Central memory CD4-positive, alpha-beta T cell (primary cell): ENCODE data around the gene TGFB1I1.
"Not testable (repeated sequence)": the region's sequence is repeated elsewhere in the genome, so short reads cannot be mapped to it uniquely, and the experiment has no call there.

Experiments used
- DNase-seq: peaks from one replicate; pipeline ENCODE4 v3.0.0; 2022

The TGFB1I1 gene

GRCh38 chr16:31471241-31471874 lies 594 bp upstream of the TGFB1I1 start:
- DNase-seq = no peak

- DNase-seq = peak; percentile 19
Measured at GRCh38 chr16:31472709-31473203, 804 bp downstream of the TGFB1I1 start.

GRCh38 chr16:31473264-31473984 lies 1.5 kb downstream of the TGFB1I1 start:
- no peak for DNase-seq

- DNase-seq = no peak
Measured at GRCh38 chr16:31474173-31474714, 2.3 kb downstream of the TGFB1I1 start.

- DNase-seq = no peak
Measured at GRCh38 chr16:31474773-31475738, 3.1 kb downstream of the TGFB1I1 start.

GRCh38 chr16:31475946-31476302 lies 4.0 kb downstream of the TGFB1I1 start:
- DNase-seq = no peak

GRCh38 chr16:31476303-31477219 lies 4.6 kb downstream of the TGFB1I1 start:
- peak; percentile 70 for DNase-seq

GRCh38 chr16:31477220-31478216 lies 5.6 kb downstream of the TGFB1I1 start:
- no peak for DNase-seq

- no peak for DNase-seq
Measured at GRCh38 chr16:31478956-31479355, 7.0 kb downstream of the TGFB1I1 start.

GRCh38 chr16:31479751-31480150 lies 7.8 kb downstream of the TGFB1I1 start:
- DNase-seq = no peak

GRCh38 chr16:31480851-31481536 lies 9.0 kb downstream of the TGFB1I1 start:
- no peak for DNase-seq

GRCh38 chr16:31483081-31483480 lies 11.1 kb downstream of the TGFB1I1 start, which contains the start of gene SLC5A2:
Gene SLC5A2, plus strand, starts transcription at chr16:31483123. Its CDS starts 14 bp downstream, at chr16:31483137.
- no peak for DNase-seq

- DNase-seq = not testable (repeated sequence)
Measured at GRCh38 chr16:31484048-31484447, 12.1 kb downstream of the TGFB1I1 start.

- DNase-seq = no peak
Measured at GRCh38 chr16:31484491-31485171, 12.7 kb downstream of the TGFB1I1 start.

- DNase-seq = no peak
Measured at GRCh38 chr16:31485571-31485970, 13.6 kb downstream of the TGFB1I1 start.

GRCh38 chr16:31486045-31486444 lies 14.1 kb downstream of the TGFB1I1 start:
- no peak for DNase-seq

GRCh38 chr16:31487071-31487719 lies 15.2 kb downstream of the TGFB1I1 start:
- DNase-seq = no peak

GRCh38 chr16:31487720-31488467 lies 15.9 kb downstream of the TGFB1I1 start:
- DNase-seq = peak; percentile 77
